KMS-11 (cell line): ENCODE measurements around the gene ITPKB.

Source experiments
- H2AFZ ChIP-seq: fragments of 200-600 bp; sonication (generic); 2 replicates; pipeline ENCODE4 v1.6.1; 2016; ENCODE audit warnings: antibody characterized with exemption, mixed run types, low read depth
- H3K27ac ChIP-seq: fragments of 200-600 bp; sonication (generic); 2 replicates; pipeline ENCODE4 v1.6.1; 2016; ENCODE audit warnings: mild to moderate bottlenecking, mixed run types
- H3K27me3 ChIP-seq: fragments of 200-600 bp; sonication (generic); 2 replicates; pipeline ENCODE4 v1.6.1; 2017; ENCODE audit warnings: mild to moderate bottlenecking, low read depth, mixed run types, moderate library complexity; ENCODE audit not compliant: insufficient read depth
- H3K36me3 ChIP-seq: fragments of 200-600 bp; sonication (generic); 2 replicates; pipeline ENCODE4 v1.6.1; 2017; ENCODE audit warnings: mild to moderate bottlenecking, mixed run types; ENCODE audit not compliant: insufficient read depth
- H3K4me1 ChIP-seq: fragments of 200-600 bp; sonication (generic); 2 replicates; pipeline ENCODE4 v1.6.1; 2016; ENCODE audit warnings: mild to moderate bottlenecking, low read depth, mixed run types; ENCODE audit not compliant: poor library complexity, severe bottlenecking
- H3K4me2 ChIP-seq: fragments of 200-600 bp; sonication (generic); 2 replicates; pipeline ENCODE4 v1.7.0; 2016; ENCODE audit warnings: mild to moderate bottlenecking, mixed run types
- H3K4me3 ChIP-seq: fragments of 200-600 bp; sonication (generic); IDR thresholded peaks from 2 replicates; pipeline ENCODE4 v1.6.1; 2017; ENCODE audit warnings: low read depth, low read length, mixed read lengths; ENCODE audit not compliant: insufficient read depth
- H3K79me2 ChIP-seq: fragments of 200-600 bp; sonication (generic); 2 replicates; pipeline ENCODE4 v1.6.1; 2016; ENCODE audit warnings: low read depth, mixed run types; ENCODE audit not compliant: insufficient read depth
- H3K9ac ChIP-seq: fragments of 200-600 bp; sonication (generic); 2 replicates; pipeline ENCODE4 v1.6.1; 2016; ENCODE audit warnings: mild to moderate bottlenecking, mixed run types
- H4K20me1 ChIP-seq: fragments of 200-600 bp; sonication (generic); 2 replicates; pipeline ENCODE4 v1.6.1; 2016; ENCODE audit warnings: mild to moderate bottlenecking, mixed run types; ENCODE audit not compliant: insufficient read depth
- TF ChIP-seq, protein P1 (sequence below): fragments of 200-600 bp; sonication (generic); conservative IDR thresholded peaks from 2 replicates; pipeline ENCODE4 v1.6.1; 2017; ENCODE audit warnings: low read depth, mild to moderate bottlenecking, antibody characterized with exemption, low read length, moderate library complexity, mixed read lengths

Gene ITPKB

DNA sequence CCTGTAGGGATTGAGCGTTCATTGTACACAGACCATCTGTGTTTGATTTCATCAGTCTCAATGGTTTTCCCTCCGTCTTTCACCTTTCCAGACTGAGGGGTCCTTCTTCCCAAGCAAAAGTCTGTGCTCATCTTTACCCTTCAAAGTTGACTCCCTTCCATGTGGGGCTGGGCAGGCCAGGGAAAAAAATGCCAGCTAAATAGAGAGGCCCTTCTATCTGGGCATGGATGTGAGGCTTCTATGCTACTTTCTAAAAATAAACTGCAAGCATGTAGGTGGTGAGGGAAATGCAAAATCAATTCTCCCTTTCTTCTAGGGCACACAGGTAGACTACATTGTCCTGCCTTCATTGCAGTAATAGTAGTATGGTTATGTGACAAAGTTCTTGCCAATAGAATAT, 46.7 kb upstream of the ITPKB start:
- Histone ChIP-seq H3K79me2 (no peaks in the 10 kb centered on the region), H2AFZ (no peak overlapping the region), H3K27ac (no peak overlapping the region), H3K27me3 (no peaks in the 10 kb centered on the region), H3K9ac (no peak overlapping the region), H4K20me1 (no peaks in the 10 kb centered on the region), H3K4me1 (no peaks in the 10 kb centered on the region), H3K4me3 (no peak overlapping the region), H3K4me2 (no peak overlapping the region), H3K36me3 (no peaks in the 10 kb centered on the region)
- TF ChIP-seq, protein P1, sequence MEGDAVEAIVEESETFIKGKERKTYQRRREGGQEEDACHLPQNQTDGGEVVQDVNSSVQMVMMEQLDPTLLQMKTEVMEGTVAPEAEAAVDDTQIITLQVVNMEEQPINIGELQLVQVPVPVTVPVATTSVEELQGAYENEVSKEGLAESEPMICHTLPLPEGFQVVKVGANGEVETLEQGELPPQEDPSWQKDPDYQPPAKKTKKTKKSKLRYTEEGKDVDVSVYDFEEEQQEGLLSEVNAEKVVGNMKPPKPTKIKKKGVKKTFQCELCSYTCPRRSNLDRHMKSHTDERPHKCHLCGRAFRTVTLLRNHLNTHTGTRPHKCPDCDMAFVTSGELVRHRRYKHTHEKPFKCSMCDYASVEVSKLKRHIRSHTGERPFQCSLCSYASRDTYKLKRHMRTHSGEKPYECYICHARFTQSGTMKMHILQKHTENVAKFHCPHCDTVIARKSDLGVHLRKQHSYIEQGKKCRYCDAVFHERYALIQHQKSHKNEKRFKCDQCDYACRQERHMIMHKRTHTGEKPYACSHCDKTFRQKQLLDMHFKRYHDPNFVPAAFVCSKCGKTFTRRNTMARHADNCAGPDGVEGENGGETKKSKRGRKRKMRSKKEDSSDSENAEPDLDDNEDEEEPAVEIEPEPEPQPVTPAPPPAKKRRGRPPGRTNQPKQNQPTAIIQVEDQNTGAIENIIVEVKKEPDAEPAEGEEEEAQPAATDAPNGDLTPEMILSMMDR, result no peak

DNA sequence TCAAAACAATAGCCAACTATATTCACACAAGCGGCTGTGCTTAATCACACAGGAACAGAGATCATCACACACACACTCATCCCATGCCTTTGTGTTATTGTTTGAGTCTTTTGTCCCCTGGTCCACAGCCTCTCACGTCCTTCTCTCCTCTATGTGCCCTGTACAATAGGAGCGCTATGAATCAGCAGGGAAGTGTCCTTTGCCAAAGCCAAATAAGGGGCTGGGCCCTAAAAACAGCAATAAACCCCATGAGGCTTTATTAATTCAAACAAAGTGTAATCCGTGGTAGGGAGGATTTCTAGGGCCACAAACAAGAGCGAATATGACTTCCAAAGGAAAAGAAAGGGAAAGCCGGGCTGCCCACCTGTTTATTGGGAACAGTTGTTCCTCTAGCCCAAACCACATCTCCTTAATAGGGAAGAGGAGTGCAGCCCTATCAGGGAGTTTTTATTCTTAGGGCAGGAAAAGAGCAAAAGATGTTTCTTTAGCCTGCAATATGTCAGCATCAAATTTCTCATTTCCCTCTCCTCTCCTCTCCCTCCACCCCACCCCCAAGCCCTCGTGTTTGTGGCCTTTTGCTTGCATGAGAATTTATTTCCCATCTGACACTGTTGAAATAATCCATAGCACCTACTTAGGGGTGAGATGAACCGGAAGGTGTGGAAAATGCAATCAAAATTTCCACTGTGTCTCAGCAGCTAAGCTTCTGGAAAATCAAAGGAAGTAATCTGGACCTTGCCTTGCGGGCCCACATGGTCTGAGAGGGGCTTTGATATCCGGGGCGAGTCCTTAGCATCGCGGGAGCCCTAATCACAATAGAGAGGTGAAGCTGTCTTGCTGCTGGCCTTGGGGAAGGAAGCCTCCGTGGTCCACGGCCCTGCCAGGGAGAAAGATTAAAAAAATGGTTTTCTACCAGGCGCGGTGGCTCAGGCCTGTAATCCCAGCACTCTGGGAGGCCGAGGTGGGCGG, 45.3 kb upstream of the ITPKB start:
- Histone ChIP-seq H4K20me1 (no peaks in the 10 kb centered on the region), H2AFZ (no peak overlapping the region), H3K4me2 (no peak overlapping the region), H3K4me3 (no peak overlapping the region), H3K27ac (no peak overlapping the region), H3K36me3 (no peaks in the 10 kb centered on the region), H3K27me3 (no peaks in the 10 kb centered on the region), H3K9ac (no peak overlapping the region), H3K79me2 (no peaks in the 10 kb centered on the region), H3K4me1 (no peaks in the 10 kb centered on the region)
- TF ChIP-seq, protein P1, result no peak

DNA sequence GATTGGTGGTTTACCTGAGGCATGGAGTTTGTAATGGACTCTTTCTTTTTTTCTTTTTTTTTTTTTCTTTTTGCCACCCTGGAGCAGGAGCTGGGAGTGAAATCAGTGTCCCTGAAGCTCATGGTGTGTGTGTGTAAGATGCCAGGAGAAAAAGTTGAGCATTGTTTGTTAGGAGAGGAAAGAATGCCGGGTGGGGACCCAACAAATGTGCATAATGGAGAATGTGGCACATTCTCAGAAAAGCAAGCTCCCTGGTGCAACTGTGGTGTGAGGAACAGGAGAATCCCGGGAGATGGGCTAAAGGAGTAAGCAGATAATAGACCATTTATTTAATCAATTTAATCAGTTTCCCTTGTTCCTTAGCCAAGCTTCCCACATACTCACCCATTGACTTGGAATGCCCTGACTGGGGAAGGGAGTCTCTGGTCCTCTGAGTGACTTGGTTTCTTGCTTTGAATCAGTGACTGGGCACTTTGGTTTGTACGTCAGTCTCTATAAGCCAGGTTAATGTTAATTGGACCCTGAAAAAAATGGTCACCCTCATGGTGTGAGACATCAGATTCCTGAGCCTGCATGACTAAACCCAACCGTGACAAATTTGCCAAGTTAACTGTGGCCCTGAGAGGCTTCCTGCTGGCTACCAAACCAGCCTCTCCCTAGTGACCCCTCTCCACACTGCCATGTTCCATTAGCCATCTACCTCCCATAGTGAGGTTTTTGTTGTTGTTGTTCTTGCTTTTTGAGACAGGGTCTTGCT, 43.9 kb upstream of the ITPKB start:
- TF ChIP-seq, protein P1, result no peak
- no peak overlapping the region for H3K27ac ChIP-seq
- H4K20me1 ChIP-seq, result no peaks in the 10 kb centered on the region
- no peaks in the 10 kb centered on the region for H3K4me1 ChIP-seq
- no peak overlapping the region for H2AFZ ChIP-seq
- no peaks in the 10 kb centered on the region for H3K27me3 ChIP-seq
- no peaks in the 10 kb centered on the region for H3K36me3 ChIP-seq
- H3K4me2 ChIP-seq, result no peak overlapping the region
- no peak overlapping the region for H3K4me3 ChIP-seq
- no peak overlapping the region for H3K9ac ChIP-seq
- H3K79me2 ChIP-seq, result no peaks in the 10 kb centered on the region

DNA sequence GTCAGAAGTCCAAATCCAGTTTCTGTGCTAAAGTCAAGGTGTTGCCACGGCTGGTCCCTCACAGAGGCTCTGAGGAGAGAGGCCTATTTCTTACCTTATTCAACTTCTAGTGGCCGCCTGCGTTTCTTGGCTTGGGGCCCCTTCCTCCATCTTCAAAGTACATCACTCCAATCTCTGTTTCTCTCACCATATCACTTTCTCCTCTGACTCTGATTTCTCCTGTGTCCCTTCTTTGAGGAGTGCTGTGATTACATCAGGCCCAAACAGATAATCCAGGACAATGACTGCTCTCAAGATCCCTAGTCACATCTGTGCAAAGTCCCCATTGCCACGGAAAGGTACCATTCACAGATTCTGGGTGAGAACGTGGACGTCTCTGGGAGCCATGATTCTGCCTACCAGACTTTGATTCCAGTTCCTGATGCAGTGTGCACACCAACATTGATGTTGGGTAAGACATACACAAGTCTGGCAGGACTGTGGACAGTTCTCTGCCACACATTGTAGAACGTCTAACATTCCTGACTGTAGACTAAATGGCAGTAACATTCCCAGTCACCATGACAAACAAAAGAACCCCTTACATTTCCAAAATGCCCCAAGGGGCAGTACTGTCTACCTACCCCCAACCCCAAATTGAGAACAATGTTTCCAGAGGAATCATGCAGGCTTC, 43.0 kb upstream of the ITPKB start:
- no peaks in the 10 kb centered on the region for H3K36me3 ChIP-seq

More for the DNA sequence above, 43.0 kb upstream of the ITPKB start:
- no peak overlapping the region for H3K9ac ChIP-seq
- H3K79me2 ChIP-seq, result no peaks in the 10 kb centered on the region
- no peaks in the 10 kb centered on the region for H4K20me1 ChIP-seq
- H3K27me3 ChIP-seq, result no peaks in the 10 kb centered on the region
- no peak overlapping the region for H3K27ac ChIP-seq
- no peak overlapping the region for H3K4me3 ChIP-seq
- TF ChIP-seq, protein P1, result no peak
- no peaks in the 10 kb centered on the region for H3K4me1 ChIP-seq
- H2AFZ ChIP-seq, result no peak overlapping the region
- H3K4me2 ChIP-seq, result no peak overlapping the region
